Skeletal muscle satellite cell (primary cell): ENCODE data around the gene NXF3.
"Not testable (repeated sequence)": the region's sequence is repeated elsewhere in the genome, so short reads cannot be mapped to it uniquely, and the experiment has no call there.

Experiments
- H3K27me3 ChIP-seq: 2 replicates; pipeline ENCODE4 v1.7.0; 2013; ENCODE audit warnings: low read length; ENCODE audit not compliant: control insufficient read depth, insufficient read depth
- H3K36me3 ChIP-seq: 2 replicates; pipeline ENCODE4 v1.7.0; 2013; ENCODE audit warnings: mild to moderate bottlenecking, control low read depth, low read length; ENCODE audit not compliant: insufficient read depth
- H3K4me1 ChIP-seq: 2 replicates; pipeline ENCODE4 v1.7.0; 2013; ENCODE audit warnings: low read length; ENCODE audit not compliant: control insufficient read depth, insufficient read depth
- H3K4me2 ChIP-seq: 2 replicates; pipeline ENCODE4 v1.7.0; 2013; ENCODE audit warnings: mild to moderate bottlenecking, low read length
- H3K4me3 ChIP-seq: 2 replicates; pipeline ENCODE4 v1.7.0; 2013; ENCODE audit warnings: low read length
- H3K9ac ChIP-seq: 2 replicates; pipeline ENCODE4 v1.7.0; 2013; ENCODE audit warnings: mild to moderate bottlenecking, low read depth, low read length, moderate library complexity
- H3K9me3 ChIP-seq: replicated peaks from 2 replicates; pipeline ENCODE4 v1.7.0; 2013; ENCODE audit warnings: mild to moderate bottlenecking, control low read depth, low read length

NXF3 gene

DNA sequence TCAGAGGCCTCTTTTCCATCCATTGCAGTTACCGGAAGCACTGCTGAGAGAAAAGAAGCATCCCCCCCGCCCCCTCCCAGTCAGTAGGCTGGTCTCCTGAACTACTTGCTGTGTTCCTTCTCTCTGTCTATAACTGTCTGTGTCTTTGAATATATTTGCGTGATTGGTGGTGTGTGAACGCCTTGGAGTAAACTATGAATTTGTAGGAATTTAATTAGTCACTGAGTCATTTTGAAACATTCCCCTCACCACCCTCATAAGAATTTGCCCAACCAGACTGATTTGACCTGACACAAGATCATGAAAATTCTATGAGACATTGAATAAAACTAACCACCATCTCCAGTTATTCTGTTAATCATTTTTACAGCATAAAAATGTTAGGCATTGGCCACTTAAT, 6.7 kb upstream of the NXF3 start:
- Histone ChIP-seq H3K4me2 (no peak overlapping the region), H3K4me1 (no peaks in the 10 kb centered on the region), H3K4me3 (no peak overlapping the region), H3K9ac (no peak overlapping the region), H3K9me3 (no peaks in the 10 kb centered on the region), H3K27me3 (peaks cover 13% of the 10 kb centered on the region), H3K36me3 (no peaks in the 10 kb centered on the region)

DNA sequence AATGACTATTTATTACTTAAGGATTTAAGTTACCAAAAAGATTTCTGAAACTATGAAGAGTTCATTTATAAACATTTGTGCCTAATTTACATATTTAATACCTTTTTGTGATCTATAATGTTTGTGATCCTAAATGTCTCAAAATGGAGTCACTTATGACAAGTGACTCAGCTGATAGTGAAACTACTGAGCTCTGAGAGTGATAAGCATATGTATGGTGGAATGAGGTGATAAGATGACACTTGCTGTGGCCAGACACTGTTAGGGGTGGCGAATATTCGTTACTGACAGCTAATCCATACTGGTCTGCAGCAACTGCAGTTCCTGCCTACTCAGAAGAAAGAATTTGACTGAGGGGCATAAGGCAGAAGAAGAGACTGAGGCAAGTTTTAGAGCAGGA, 5.5 kb upstream of the NXF3 start:
- Histone ChIP-seq H3K9ac (no peak overlapping the region), H3K4me1 (no peaks in the 10 kb centered on the region), H3K4me3 (no peak overlapping the region), H3K9me3 (no peaks in the 10 kb centered on the region), H3K27me3 (peaks cover 13% of the 10 kb centered on the region), H3K36me3 (no peaks in the 10 kb centered on the region), H3K4me2 (no peak overlapping the region)

DNA sequence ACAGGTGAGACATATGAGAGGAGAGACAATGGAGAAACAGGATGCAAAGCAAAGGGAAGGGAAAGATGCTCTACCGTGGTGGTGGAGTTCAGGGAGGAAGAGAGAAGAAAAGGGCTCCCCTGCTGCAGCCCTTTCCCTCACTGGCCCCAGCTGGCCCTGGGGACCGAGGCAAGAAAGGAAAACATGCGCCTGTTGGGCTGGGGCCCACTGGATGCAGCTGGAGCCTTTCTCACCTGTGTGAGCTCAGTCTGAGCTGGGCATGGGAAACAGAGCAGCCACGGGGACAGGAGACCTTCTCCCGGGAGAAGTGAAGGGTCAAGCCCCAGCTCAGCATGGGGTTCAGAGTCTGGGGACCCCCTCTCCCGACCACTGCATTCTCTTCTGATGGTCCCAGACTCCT, 11.9 kb downstream of the NXF3 start:
- H3K4me3 ChIP-seq: no peak overlapping the region
- H3K27me3 ChIP-seq: peaks cover 31% of the 10 kb centered on the region
- no peaks in the 10 kb centered on the region for H3K4me1 ChIP-seq
- H3K9ac ChIP-seq: no peak overlapping the region
- no peak overlapping the region for H3K4me2 ChIP-seq
- no peaks in the 10 kb centered on the region for H3K9me3 ChIP-seq
- no peaks in the 10 kb centered on the region for H3K36me3 ChIP-seq

DNA sequence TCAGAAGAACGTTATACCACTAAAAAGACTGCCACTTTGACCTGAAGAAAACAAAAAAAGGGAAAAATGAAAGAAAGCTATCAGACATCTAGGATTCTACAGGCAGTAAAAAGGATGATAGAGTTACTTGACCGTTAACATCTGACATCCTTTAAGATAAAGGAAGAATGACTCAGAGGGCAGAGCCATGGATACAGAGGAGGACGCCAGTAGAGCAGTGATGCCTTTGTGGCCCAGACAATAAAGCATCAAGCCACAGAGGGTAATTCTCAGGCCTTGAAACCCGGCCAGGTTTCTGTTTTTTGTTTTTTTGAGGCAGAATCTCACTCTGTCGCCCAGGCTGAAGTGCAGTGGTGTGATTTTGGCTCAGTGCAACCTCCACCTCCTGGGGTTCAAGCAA, 19.5 kb downstream of the NXF3 start:
- Histone ChIP-seq H3K4me2 (no peak overlapping the region), H3K9ac (no peak overlapping the region), H3K4me3 (no peak overlapping the region), H3K36me3 (no peaks in the 10 kb centered on the region), H3K9me3 (no peaks in the 10 kb centered on the region), H3K27me3 (peaks cover 5% of the 10 kb centered on the region), H3K4me1 (no peaks in the 10 kb centered on the region)

DNA sequence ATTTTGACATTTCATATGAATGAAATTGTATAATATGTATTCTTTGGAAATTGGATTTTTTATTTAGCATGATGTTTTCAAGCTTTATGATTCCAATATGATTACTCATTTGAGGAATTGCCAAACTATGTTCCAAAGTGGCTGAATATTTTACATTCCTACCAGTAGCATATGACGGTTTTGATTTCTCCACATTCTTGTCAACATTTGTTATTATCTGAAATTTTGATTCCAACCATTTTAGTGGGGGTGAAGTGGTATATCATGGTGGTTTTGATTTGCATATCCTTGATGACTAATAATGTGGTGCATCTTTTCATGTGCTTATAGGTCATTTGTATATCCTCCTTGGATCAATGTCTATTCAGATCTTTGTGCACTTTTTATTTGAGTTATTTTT, 26.3 kb downstream of the NXF3 start:
- Histone ChIP-seq H3K4me3 (no peak overlapping the region), H3K4me2 (no peak overlapping the region), H3K27me3 (no peaks in the 10 kb centered on the region), H3K36me3 (no peaks in the 10 kb centered on the region), H3K4me1 (no peaks in the 10 kb centered on the region), H3K9ac (no peak overlapping the region), H3K9me3 (no peaks in the 10 kb centered on the region)

DNA sequence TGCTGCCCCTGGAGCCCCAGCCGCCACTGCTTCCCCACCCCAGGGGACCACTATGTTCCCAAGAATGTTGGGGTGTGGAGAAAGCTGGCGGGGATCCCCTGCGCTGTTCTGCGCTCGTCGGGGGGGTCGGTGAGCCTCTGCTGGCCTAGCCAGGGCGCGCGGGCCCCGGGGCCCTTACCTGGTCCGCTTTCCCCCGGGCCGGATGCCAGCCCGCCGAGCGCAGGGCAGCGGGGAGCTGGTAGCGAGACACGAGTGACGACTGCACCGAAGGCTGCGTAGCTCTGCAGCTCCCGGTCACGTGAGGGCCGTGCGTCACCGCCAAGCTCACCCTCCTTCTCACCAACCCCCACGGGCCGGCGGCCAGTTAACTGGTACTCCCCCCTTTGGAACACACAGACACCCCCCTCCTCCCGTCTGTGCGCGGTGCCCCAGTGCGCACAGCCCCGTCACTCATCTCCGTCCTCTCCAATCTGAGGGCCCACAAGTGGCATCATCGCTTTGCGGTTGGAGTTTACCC, 29.0 kb downstream of the NXF3 start, which contains the start of gene BEX1:
TSS of gene BEX1 (minus strand) at position 254 of the 517 bp plus-strand sequence. CDS start 897 bp downstream, outside the sequence.
- peak within 1 kb of the TSS; percentile 66 for H3K4me3 ChIP-seq
- H3K9ac ChIP-seq: peak within 1 kb of the TSS; percentile 52
- no peaks in the 10 kb centered on the region for H3K27me3 ChIP-seq
- no peaks in the 10 kb centered on the region for H3K36me3 ChIP-seq
- H3K4me1 ChIP-seq: no peaks in the 10 kb centered on the region
- no peaks in the 10 kb centered on the region for H3K9me3 ChIP-seq
- H3K4me2 ChIP-seq: peak within 1 kb of the TSS; percentile 74

DNA sequence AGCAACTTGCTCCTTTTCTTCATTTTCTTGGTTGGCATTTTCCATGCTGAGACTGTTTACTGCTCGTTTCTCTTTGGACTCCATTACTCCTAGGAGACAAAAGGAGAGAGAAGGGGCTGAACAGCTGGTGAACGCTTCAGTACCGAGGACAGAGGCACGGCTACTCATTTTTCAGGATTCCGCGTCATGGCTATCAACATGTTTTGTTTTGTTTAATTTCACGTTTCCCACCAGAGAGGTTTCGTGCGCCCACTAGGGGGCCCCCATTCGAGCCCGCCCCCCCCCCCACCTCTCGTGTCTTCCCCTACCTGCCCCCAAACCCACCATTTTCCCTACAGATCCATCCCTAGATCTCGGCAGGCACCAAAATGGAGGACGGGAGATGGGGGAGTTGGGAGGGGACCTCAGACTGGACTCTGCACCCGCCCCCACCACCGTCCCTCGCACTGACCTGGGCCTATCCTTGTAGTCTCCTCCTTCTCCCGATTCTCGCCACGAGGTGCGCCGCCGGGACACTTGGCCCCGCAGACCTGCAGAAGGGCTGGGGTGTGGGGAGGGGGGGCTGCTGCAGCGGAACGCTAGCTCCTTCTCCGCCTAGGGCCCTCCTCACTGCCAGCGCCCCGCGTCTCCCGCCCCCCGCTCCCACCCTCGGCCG, 29.6 kb downstream of the NXF3 start:
- Histone ChIP-seq H3K4me3 (peak overlapping the region; percentile 66), H3K9ac (peak overlapping the region; percentile 52), H3K4me1 (no peaks in the 10 kb centered on the region), H3K36me3 (no peaks in the 10 kb centered on the region), H3K27me3 (no peaks in the 10 kb centered on the region), H3K4me2 (peak overlapping the region; percentile 74), H3K9me3 (no peaks in the 10 kb centered on the region)

DNA sequence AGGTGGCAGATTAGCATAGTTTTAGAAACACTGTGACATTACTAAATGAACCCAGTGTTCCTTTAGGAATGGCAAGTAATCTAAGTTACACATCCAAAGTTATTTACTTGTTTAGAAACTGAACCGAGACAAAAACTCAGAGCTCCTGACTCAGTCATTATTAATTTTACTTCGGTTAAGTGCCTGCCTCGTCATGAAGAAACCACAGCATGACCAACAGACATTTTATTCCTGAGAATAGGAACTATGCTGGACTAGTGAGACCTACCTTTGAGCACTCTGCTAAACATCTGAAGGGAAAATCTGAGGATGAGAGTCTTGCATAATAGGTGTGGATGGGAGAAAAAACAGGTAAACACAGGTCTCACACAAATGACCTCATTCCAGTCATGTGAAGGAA, 31.5 kb downstream of the NXF3 start:
- Histone ChIP-seq H3K4me2 (no peak overlapping the region), H3K9me3 (no peaks in the 10 kb centered on the region), H3K36me3 (no peaks in the 10 kb centered on the region), H3K4me3 (no peak overlapping the region), H3K4me1 (no peaks in the 10 kb centered on the region), H3K9ac (no peak overlapping the region), H3K27me3 (peaks cover 11% of the 10 kb centered on the region)

DNA sequence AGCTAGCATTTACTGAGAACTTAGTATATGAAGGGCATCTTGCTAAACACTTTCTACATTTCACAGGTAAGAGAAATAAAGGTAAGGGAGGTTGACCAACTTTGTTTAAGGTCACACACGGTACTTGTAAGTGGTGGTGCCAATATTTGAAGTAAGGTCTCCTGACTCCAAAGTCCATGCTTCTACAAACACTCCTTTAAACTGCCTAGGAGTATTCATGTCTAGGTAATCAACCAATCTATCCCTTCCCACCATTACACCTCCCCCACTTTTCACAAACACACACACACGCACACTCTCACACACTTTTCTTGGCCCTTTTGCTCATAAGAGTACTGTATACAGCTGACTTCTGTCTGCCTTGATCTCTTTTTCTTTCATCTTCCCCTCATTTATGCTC, 36.0 kb downstream of the NXF3 start:
- Histone ChIP-seq H3K9me3 (no peaks in the 10 kb centered on the region), H3K9ac (no peak overlapping the region), H3K4me3 (no peak overlapping the region), H3K4me2 (no peak overlapping the region), H3K27me3 (peaks cover 20% of the 10 kb centered on the region), H3K36me3 (no peaks in the 10 kb centered on the region), H3K4me1 (no peaks in the 10 kb centered on the region)

DNA sequence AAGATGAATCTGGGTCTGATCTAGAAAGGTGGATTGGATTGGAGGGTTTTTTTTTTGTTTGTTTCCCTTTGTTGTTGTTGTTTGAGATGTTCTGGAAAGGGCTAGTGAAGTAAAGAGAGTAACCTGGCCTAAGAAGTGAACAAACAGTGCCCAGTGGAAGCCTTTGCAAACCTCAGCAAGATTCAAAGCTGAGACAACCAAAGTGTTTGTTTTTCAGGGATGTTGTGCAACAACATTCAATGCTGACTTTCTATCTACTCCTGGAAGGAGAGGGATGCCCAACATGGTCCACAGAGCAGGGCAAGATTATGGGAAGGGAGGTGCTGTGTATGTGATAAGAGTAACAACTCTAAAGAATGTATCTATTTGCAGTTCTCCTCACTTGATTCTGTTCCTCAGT, 40.3 kb downstream of the NXF3 start:
- Histone ChIP-seq H3K4me2 (no peak overlapping the region), H3K27me3 (peaks cover 29% of the 10 kb centered on the region), H3K9ac (no peak overlapping the region), H3K4me1 (no peaks in the 10 kb centered on the region), H3K4me3 (no peak overlapping the region), H3K36me3 (no peaks in the 10 kb centered on the region), H3K9me3 (no peaks in the 10 kb centered on the region)

DNA sequence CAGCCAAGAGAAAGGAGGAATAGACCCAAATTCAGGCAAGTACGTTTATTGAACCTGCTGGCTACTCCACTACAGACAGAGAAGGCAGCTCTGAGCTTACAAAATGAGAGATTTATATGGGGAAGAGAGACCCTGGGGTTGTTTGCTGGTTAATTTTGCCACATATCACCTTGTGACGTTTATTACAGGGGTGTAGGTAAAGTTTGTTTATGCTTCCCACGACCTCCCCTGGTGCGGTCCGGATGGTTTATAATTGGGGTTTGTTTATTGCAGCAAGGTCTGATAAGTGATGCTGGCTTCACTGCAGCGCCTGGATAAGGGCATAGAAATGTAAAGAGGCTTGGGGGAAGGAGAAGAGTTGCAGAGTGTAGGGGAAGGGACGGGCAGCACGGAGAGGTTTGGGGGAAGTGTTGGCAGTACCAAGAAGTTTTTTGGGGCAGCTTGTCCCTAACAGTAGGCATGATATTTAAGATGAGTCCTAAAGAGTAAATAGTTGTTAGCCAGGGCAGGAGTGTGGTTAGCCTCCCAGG, 41.6 kb downstream of the NXF3 start:
- Histone ChIP-seq H3K27me3 (peaks cover 22% of the 10 kb centered on the region), H3K36me3 (no peaks in the 10 kb centered on the region), H3K9me3 (no peaks in the 10 kb centered on the region), H3K4me1 (no peaks in the 10 kb centered on the region), H3K4me3 (no peak overlapping the region), H3K9ac (no peak overlapping the region), H3K4me2 (no peak overlapping the region)

DNA sequence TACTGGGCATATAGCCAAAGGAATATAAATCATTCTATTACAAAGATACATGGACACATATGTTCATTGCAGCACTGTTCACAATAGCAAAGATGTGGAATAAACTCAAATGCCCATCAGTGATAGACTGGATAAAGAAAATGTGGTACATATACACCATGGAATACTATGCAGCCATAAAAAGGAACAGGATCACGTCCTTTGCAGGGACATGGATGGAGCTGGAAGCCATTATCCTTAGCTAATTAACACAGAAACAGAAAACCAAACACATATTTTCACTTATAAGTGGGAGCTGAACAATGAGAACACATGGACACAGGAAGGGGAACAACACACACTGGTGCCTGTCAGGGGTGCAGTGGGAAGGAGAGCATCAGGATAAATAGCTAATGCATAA, 59.6 kb downstream of the NXF3 start:
- not testable (repeated sequence) for H3K9ac ChIP-seq, H3K36me3 ChIP-seq, H3K4me2 ChIP-seq, H3K4me1 ChIP-seq, H3K4me3 ChIP-seq, H3K9me3 ChIP-seq, H3K27me3 ChIP-seq
